Measurements from ENCODE around the gene AJM1.

DNA sequence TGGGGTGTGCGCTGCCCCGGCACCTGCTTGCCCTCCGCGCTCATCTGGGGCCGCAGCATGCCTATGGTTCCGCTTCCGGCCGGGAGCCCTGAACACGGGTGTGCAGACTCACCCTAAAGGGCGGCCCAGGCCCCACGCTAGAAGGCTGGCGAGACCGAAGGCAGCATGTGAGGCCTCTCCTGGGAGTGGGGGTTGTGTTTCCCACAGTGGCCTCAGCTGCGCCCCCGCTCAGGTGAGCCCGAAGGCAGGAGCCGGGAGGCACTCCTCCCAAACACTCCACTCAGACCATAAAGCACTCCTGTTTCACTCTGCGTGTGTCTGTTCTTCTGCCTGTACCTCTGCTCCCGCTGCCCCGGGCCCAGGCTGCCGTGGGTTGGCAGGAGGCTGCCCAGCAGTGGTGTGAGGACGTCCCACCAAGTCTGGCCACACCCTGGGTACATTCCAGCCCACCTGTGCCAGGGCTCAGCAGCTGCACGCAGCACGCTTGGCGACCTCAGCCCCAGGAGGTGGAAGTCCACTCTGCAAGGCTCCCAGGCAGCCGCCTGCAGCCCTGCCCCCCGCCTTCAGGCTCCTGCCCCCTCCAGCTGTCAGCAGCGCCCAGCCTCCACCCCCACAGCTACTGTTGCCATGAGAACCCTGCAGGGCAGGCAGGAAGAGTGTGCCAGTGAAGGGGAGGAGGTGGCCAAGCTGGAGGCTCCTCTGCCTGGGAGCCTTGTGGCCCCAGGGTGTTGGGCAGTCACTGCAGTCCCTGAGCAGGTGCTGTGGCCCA, 1.2 kb upstream of the AJM1 start:
- TF ChIP-seq EZH2phosphoT487 (IDR thresholded peaks at IDR 0.05; ENCODE audit: borderline replicate concordance, low read length) (no peak), CTCF (IDR thresholded peaks at IDR 0.05; ENCODE audit: low read depth, low read length, poor library complexity, severe bottlenecking) (no peak)
